Measurements from ENCODE around the gene BICRA. TPM values are rescaled to one million over a fixed set of nuclear protein-coding genes. Genes with fewer than 3 reads are reported as not detected.

Gene BICRA
- polyA plus RNA-seq, 3 donors = 0.08 to 4.6 TPM; not detected in 1

DNA sequence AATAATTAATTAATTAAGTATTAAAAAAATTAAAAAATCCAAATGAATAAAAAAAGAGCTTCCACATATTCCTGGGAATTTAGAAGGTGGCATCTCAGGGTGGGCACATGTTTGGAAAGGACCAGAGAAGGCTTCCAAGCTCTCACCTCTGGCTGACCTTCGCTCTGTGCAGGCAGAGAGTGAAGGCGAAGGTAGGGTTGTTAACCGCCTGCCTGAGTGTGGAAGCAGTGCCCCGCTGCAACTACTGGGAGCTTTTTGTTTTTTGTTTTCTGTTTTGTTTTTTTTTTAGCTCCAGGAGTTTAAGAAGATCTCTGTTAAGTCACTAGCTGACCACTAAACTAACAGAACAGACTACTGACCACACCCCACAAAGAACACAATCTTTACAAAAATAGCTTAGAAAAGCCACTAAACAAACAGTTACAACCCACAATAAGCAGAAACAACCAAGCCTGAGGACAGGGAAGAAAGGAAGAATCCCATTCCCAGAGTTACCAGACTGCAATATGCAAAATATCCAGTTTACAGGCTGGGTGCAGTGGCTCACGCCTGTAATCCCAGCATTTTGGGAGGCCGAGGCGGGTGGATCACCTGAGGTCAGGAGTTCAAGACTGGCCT is 47.4 kb upstream of the BICRA start:
- no peaks in the 10 kb centered on the region for H3K4me1 Mint-ChIP-seq
- H3K27ac Mint-ChIP-seq = no peak overlapping the region
- Histone ChIP-seq H3K36me3 (replicated peaks in 1 of 2; ENCODE audit: control insufficient read depth in 1 of 2, insufficient read depth in 2 of 2, low read length in 2 of 2) (no peaks in the 10 kb centered on the region), H3K9me3 (replicated peaks in 1 of 2; ENCODE audit: control insufficient read depth in 1 of 2, insufficient read depth in 1 of 2, low read length in 2 of 2) (no peaks in the 10 kb centered on the region), H3K9ac (ENCODE audit: insufficient read depth, low read length, poor library complexity, severe bottlenecking) (no peak overlapping the region), H4K20me1 (ENCODE audit: insufficient read depth, low read length) (no peaks in the 10 kb centered on the region), H2AFZ (ENCODE audit: insufficient read depth, low read depth, low read length, poor library complexity, severe bottlenecking) (no peak overlapping the region), H3K4me2 (replicated peaks; ENCODE audit: extremely low read depth, low read length, poor library complexity, severe bottlenecking) (no peak overlapping the region), H3K4me3 (replicated peaks in 1 of 3; ENCODE audit: low read depth in 2 of 3, low read length in 3 of 3) (no peak overlapping the region), H3K4me1 (ENCODE audit: control insufficient read depth in 1 of 2, insufficient read depth in 2 of 2, low read length in 2 of 2) (no peaks in the 10 kb centered on the region), H3K27me3 (ENCODE audit: control insufficient read depth in 2 of 2, insufficient read depth in 2 of 2, low read length in 2 of 2) (no peaks in the 10 kb centered on the region), H3K27ac (ENCODE audit: low read depth in 1 of 2, low read length in 2 of 2) (no peak overlapping the region), H3K79me2 (ENCODE audit: insufficient read depth, low read length) (no peaks in the 10 kb centered on the region)
- H3K4me3 Mint-ChIP-seq = no peak overlapping the region
- intact Hi-C loops (cut with micrococcal nuclease) = no loop called here
- no peaks in the 10 kb centered on the region for H3K9me3 Mint-ChIP-seq
- peaks cover 8 to 15% (median 14%) of the 10 kb centered on the region in 3 donors for H3K27me3 Mint-ChIP-seq (ENCODE audit: low read depth in 3 of 3)
- DNase-seq = no peak
- TF ChIP-seq, protein P1, sequence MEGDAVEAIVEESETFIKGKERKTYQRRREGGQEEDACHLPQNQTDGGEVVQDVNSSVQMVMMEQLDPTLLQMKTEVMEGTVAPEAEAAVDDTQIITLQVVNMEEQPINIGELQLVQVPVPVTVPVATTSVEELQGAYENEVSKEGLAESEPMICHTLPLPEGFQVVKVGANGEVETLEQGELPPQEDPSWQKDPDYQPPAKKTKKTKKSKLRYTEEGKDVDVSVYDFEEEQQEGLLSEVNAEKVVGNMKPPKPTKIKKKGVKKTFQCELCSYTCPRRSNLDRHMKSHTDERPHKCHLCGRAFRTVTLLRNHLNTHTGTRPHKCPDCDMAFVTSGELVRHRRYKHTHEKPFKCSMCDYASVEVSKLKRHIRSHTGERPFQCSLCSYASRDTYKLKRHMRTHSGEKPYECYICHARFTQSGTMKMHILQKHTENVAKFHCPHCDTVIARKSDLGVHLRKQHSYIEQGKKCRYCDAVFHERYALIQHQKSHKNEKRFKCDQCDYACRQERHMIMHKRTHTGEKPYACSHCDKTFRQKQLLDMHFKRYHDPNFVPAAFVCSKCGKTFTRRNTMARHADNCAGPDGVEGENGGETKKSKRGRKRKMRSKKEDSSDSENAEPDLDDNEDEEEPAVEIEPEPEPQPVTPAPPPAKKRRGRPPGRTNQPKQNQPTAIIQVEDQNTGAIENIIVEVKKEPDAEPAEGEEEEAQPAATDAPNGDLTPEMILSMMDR (IDR thresholded peaks at IDR 0.05) = no peak
- no peaks in the 10 kb centered on the region for H3K36me3 Mint-ChIP-seq
- 100% methylated on average over 2 of the region's 7 CpGs for WGBS (ENCODE audit: insufficient coverage)

- Histone ChIP-seq H3K79me2 (ENCODE audit: insufficient read depth, low read length) (no peaks in the 10 kb centered on the region), H3K4me2 (replicated peaks; ENCODE audit: extremely low read depth, low read length, poor library complexity, severe bottlenecking) (no peak overlapping the region), H3K4me3 (replicated peaks in 1 of 3; ENCODE audit: low read depth in 2 of 3, low read length in 3 of 3) (no peak overlapping the region), H3K4me1 (ENCODE audit: control insufficient read depth in 1 of 2, insufficient read depth in 2 of 2, low read length in 2 of 2) (no peaks in the 10 kb centered on the region), H3K27ac (ENCODE audit: low read depth in 1 of 2, low read length in 2 of 2) (no peak overlapping the region), H3K9me3 (replicated peaks in 1 of 2; ENCODE audit: control insufficient read depth in 1 of 2, insufficient read depth in 1 of 2, low read length in 2 of 2) (no peaks in the 10 kb centered on the region), H3K36me3 (replicated peaks in 1 of 2; ENCODE audit: control insufficient read depth in 1 of 2, insufficient read depth in 2 of 2, low read length in 2 of 2) (no peaks in the 10 kb centered on the region), H3K9ac (ENCODE audit: insufficient read depth, low read length, poor library complexity, severe bottlenecking) (no peak overlapping the region), H3K27me3 (ENCODE audit: control insufficient read depth in 2 of 2, insufficient read depth in 2 of 2, low read length in 2 of 2) (no peaks in the 10 kb centered on the region), H2AFZ (ENCODE audit: insufficient read depth, low read depth, low read length, poor library complexity, severe bottlenecking) (no peak overlapping the region), H4K20me1 (ENCODE audit: insufficient read depth, low read length) (no peaks in the 10 kb centered on the region)
- Mint-ChIP-seq H3K36me3 (no peaks in the 10 kb centered on the region), H3K4me3 (no peak overlapping the region), H3K27me3 (ENCODE audit: low read depth in 3 of 3) (peaks cover 8 to 13% (median 9%) of the 10 kb centered on the region in 3 donors), H3K27ac (no peak overlapping the region), H3K9me3 (no peaks in the 10 kb centered on the region), H3K4me1 (no peaks in the 10 kb centered on the region)
- no peak for DNase-seq
- TF ChIP-seq, protein P1 (IDR thresholded peaks at IDR 0.05) = no peak
- 96% methylated on average over 3 of the region's 3 CpGs for WGBS (ENCODE audit: insufficient coverage)
- intact Hi-C loops (cut with micrococcal nuclease) = no loop called here
These were observed 44.9 kb upstream of the BICRA start for GRCh38 chr19:47564081-47564480.

Data from CD14-positive monocyte (primary cell).